ENCODE measurements around the gene ABCA9. TPM values are rescaled to one million over a fixed set of nuclear protein-coding genes. Genes with fewer than 3 reads are reported as not detected.

Gene ABCA9
- total and polyA plus RNA-seq, 9 of the 15 experiments (the other 6 are each of a cell fraction or from before 2014, with no cell fraction given) = 0.04 TPM; not detected in 8

DNA sequence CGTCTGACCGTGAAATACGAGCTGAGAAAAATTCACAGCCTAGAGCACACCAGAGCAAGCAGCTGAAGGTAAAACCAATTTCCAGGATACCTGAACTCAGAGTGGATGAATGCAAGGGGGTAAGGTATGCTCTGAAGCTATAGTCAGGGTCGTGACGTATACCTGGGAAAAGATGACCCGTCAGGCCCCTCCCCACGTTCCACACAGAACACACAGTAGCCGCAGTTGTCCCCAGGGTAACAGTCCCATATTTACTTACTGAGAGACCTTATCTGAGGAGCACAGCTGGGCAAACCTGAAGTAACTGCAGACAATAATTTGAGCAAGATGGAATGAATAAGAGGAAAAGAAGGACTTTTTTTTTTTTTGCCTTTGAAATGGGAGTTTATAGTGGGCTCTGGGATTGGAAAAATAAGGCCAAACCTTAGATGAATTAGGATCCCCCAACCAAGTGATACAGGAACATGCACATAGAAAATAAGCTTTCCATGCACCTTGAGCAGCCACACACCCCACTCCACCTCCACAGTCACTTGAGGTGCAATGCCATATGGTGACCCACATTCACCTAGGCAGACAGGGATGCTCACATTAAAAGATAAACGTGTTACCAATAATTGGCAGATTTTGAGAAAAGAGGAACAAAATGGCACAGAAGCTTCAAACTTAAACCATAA, 43.0 kb upstream of the ABCA9 start (continued):
- TF ChIP-seq BRCA1 (IDR thresholded peaks at IDR 0.05) (no peak), BRCA1 (CRISPR knock-in tag; IDR thresholded peaks at IDR 0.05) (no peak), ZNF184 (CRISPR knock-in tag; IDR thresholded peaks at IDR 0.05) (no peak), ZNF175 (CRISPR knock-in tag; IDR thresholded peaks at IDR 0.05; ENCODE audit: low read depth) (no peak), TAF15 (IDR thresholded peaks at IDR 0.05; ENCODE audit: low read depth, low read length) (no peak), GABPB2 (CRISPR knock-in tag; conservative IDR thresholded peaks at IDR 0.05) (no peak), NCOA6 (IDR thresholded peaks at IDR 0.05) (no peak), SAP30 (IDR thresholded peaks at IDR 0.05; ENCODE audit: borderline replicate concordance, insufficient read depth, low read depth, low read length, poor library complexity, severe bottlenecking) (no peak), POLR2A (conservative IDR thresholded peaks at IDR 0.05) (no peak), NCOA1 (IDR thresholded peaks at IDR 0.05; ENCODE audit: low read depth) (peak; percentile 65), ILF3 (IDR thresholded peaks at IDR 0.05; ENCODE audit: borderline replicate concordance) (no peak), HOXB6 (CRISPR knock-in tag; IDR thresholded peaks at IDR 0.05; ENCODE audit: borderline replicate concordance) (no peak), FOSL1 (tag; conservative IDR thresholded peaks at IDR 0.05) (peak; percentile 84), NONO (IDR thresholded peaks at IDR 0.05; ENCODE audit: low read depth in 2 of 2, low read length in 1 of 2) (no peak), MIER1 (IDR thresholded peaks at IDR 0.05; ENCODE audit: low read depth) (no peak), FOXA3 (CRISPR knock-in tag; conservative IDR thresholded peaks at IDR 0.05 in 1 of 2, IDR thresholded peaks at IDR 0.05 in 1 of 2) (peak; percentile 96), FOXP1 (CRISPR knock-in tag; IDR thresholded peaks at IDR 0.05) (no peak), CBX3 (IDR thresholded peaks at IDR 0.05; ENCODE audit: borderline replicate concordance in 1 of 2, low read length in 2 of 2) (0 out of 3 replicates have a peak, but pooled peaks of 1 of the 2 experiments have one; percentile 47), NR2C2 (CRISPR knock-in tag; IDR thresholded peaks at IDR 0.05) (no peak), NR2C2 (tag; IDR thresholded peaks at IDR 0.05) (peak; percentile 65), IFI16 (CRISPR knock-in tag; IDR thresholded peaks at IDR 0.05) (no peak), ZNF24 (IDR thresholded peaks at IDR 0.05) (no peak)
- TF ChIP-seq, protein P1, sequence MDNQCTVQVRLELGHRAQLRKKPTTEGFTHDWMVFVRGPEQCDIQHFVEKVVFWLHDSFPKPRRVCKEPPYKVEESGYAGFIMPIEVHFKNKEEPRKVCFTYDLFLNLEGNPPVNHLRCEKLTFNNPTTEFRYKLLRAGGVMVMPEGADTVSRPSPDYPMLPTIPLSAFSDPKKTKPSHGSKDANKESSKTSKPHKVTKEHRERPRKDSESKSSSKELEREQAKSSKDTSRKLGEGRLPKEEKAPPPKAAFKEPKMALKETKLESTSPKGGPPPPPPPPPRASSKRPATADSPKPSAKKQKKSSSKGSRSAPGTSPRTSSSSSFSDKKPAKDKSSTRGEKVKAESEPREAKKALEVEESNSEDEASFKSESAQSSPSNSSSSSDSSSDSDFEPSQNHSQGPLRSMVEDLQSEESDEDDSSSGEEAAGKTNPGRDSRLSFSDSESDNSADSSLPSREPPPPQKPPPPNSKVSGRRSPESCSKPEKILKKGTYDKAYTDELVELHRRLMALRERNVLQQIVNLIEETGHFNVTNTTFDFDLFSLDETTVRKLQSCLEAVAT (IDR thresholded peaks at IDR 0.05) = 0 out of 4 replicates have a peak, but pooled peaks of 1 of the 2 experiments have one; percentile 5
- TF ChIP-seq, protein P2, sequence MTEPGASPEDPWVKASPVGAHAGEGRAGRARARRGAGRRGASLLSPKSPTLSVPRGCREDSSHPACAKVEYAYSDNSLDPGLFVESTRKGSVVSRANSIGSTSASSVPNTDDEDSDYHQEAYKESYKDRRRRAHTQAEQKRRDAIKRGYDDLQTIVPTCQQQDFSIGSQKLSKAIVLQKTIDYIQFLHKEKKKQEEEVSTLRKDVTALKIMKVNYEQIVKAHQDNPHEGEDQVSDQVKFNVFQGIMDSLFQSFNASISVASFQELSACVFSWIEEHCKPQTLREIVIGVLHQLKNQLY (CRISPR knock-in tag; conservative IDR thresholded peaks at IDR 0.05) = no peak
- TF ChIP-seq, protein P3, sequence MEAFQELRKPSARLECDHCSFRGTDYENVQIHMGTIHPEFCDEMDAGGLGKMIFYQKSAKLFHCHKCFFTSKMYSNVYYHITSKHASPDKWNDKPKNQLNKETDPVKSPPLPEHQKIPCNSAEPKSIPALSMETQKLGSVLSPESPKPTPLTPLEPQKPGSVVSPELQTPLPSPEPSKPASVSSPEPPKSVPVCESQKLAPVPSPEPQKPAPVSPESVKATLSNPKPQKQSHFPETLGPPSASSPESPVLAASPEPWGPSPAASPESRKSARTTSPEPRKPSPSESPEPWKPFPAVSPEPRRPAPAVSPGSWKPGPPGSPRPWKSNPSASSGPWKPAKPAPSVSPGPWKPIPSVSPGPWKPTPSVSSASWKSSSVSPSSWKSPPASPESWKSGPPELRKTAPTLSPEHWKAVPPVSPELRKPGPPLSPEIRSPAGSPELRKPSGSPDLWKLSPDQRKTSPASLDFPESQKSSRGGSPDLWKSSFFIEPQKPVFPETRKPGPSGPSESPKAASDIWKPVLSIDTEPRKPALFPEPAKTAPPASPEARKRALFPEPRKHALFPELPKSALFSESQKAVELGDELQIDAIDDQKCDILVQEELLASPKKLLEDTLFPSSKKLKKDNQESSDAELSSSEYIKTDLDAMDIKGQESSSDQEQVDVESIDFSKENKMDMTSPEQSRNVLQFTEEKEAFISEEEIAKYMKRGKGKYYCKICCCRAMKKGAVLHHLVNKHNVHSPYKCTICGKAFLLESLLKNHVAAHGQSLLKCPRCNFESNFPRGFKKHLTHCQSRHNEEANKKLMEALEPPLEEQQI (IDR thresholded peaks at IDR 0.05) = no peak; the same call in 1 of the 2 replicates
